OCI-M2 (cell line): ENCODE measurements around the gene FBLN2.
"Not testable (repeated sequence)": the region's sequence is repeated elsewhere in the genome, so short reads cannot be mapped to it uniquely, and the experiment has no call there.

Source experiments
- DNase-seq: peaks from one replicate; lab custom pipeline; 2025; ENCODE audit not compliant: unreplicated experiment; lab: John Stamatoyannopoulos, UW

The FBLN2 gene

GRCh38 chr3:13545952-13546454 is 2.9 kb upstream of the FBLN2 start:
- DNase-seq: no peak

- peak; percentile 26 for DNase-seq
Observed at GRCh38 chr3:13546667-13547171, 2.2 kb upstream of the FBLN2 start.

- DNase-seq: no peak
Observed at GRCh38 chr3:13547591-13548371, 1.1 kb upstream of the FBLN2 start.

GRCh38 chr3:13549623-13550422 is 898 bp downstream of the FBLN2 start:
- DNase-seq: no peak

DNA sequence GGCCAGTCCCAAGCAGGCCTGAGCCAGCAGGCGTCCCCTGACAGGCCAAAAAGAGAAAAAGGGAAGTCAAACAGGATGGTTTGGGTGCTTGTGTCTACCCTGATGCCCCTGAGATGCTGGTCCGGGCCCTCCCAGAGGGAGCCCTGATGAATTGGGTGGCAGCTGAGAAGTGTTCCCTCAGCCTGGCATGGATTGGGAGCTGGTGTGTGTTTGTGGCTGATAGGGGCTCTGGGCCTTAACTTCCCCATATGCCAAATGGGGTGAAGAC is 1.4 kb downstream of the FBLN2 start:
- DNase-seq: no peak

GRCh38 chr3:13550791-13551360 is 2.0 kb downstream of the FBLN2 start:
- no peak for DNase-seq

DNA sequence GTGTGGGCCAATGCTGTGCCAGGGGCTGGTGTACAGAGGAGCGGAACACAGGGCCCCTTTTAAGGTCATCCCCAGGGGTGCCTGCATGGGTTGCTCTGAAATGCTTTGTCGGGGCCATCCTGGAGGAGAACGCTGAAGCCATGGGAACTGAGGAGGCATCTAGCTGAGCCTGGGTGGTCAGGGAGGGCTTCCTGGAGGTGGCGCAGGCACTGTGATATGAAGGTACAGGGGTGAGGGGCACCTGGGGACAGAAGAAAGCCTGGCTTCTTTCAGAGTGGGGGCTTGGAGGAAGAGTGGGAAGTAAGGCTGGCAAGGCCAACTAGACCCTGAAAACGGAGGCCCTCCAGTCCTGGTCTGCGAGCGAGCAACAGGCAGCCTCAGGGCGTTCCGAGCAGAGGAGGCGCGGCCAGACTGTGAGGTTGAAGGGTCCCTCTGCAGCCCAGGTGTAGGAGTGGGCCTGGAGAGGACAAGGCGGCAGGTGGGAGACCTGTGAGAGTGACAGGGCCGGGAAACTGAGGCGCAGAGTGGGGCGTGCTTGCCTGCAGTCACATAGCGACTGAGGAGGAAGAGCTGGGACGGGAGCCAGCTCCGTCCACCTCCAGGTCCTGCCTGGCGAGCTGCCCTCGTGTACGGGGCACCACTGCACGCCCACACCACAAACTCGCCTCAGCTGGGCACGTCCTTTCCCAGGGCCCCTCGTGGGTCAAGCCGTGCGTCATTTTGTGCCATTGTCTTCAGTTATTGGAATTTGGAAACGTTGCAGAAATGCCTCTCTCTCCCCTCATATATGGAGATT is 4.1 kb downstream of the FBLN2 start:
- no peak for DNase-seq

DNA sequence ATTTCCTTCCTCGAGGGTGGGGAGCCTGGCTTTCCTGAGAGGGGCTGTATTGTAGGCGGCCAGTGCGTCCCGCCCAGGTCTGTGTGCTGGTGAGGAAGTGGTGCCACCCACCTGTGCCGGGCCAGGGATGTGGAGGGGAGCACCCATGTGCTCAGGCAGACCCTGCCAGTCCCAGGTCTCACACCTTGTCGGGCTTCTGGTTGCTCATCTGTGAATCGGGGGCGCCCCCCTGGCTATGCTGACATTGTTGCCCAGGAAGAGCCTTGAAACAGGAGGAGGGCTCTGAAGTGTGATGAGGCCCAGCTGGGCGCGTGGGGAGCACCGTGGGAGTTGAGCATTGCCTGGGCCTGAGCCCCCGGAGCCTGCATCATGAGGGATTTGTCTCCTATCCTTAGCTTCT is 4.8 kb downstream of the FBLN2 start:
- DNase-seq: no peak

DNA sequence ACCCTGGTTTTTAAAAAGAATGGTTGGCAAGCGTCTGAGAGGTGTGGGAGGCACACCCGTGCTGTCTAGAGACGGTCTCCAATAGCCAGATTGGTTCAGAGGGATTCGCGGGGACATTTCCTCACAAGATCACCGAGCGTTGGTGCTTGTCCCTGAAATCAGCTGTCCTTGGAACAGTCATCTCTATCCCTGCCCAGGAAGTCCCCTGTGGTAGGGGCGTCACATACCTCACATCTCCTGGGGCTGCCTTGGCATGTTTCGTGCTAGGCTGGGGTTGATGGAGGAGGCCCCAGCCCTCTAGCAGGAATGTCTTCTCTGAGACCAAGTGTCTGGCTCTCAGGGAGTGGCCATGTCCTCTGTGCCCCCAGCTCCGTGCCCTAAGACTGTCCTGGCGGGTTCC is 6.8 kb downstream of the FBLN2 start:
- no peak for DNase-seq

- no peak for DNase-seq
Observed at GRCh38 chr3:13556207-13556606, 7.3 kb downstream of the FBLN2 start.

GRCh38 chr3:13556917-13557316 is 8.0 kb downstream of the FBLN2 start:
- no peak for DNase-seq

DNA sequence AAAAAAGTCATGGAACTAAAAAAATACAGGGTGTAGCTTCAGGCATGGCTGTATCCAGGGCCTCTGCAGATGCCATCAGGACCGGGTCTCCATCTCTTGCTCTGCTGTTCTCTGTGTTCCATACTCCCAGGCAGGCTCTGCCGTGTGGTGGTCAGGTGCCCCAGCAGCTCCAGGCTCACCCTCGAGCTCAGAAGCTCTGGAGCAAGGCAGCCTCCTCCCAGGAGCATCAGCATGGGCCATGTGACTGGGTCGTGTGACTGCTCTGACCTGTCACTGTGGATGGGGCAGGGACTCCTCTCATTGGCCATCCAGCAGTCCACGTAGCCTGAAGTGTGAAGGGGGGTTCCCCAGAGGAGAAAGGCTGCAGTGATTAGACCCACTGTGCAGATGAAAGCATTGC is 8.5 kb downstream of the FBLN2 start:
- DNase-seq: no peak

GRCh38 chr3:13557926-13558325 is 9.0 kb downstream of the FBLN2 start:
- no peak for DNase-seq

- DNase-seq: no peak
Observed at GRCh38 chr3:13558651-13559050, 9.7 kb downstream of the FBLN2 start.

DNA sequence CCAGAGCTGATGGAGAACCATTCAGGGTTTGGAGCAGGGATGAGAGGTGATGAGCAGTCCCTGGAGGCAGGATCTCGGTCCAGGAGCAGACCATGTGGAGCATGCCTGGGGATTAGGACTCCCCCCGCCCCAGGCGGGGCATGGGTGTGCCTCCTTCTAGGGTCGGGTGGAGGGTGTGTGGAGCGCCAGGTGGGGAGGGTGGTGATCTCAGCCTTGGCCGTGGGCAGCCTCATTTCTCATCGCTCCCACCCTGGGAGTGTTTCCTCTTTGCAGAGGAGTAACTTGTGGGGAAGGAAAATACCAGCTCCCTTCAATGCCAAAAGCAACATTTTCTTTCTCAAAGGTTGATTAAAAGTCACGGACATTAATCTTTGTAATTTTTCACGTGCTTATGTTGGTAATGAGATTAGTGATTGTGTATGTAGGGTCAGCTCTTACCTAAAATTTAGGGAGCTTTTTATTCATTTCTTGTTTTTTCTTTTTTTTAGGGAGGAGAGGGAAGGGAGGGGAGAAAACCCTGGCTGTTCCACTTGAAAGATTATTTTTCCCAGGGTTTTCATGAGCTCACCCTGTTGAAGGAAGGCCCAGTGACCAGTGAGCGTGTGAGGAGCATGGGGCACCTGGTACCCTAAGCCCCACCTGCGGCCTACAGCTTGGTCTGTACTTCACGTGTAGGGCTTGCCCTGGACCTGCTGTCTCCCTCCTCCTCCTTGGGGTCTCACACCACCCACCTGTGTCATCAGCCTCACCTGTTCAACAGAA is 11.0 kb downstream of the FBLN2 start:
- DNase-seq: no peak

DNA sequence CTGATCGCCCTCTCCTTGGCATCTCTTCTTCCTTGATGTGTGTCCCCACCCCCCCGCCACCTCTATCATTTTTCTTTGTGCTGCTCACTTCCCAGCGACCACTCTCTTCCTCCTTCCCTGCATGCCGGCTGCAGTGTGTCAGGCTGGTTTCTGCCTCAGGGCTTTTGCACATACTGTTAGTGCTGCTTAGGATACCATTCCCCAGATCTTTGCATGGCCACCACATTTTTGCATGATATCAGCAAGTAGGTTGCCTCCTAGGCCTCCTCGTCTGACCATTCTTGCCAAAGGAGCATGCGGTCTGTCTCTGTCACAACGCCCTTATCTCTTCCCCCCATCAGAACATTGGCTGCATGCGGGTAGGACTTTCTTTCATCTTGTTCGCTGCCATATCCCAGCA is 12.5 kb downstream of the FBLN2 start:
- DNase-seq: no peak

DNA sequence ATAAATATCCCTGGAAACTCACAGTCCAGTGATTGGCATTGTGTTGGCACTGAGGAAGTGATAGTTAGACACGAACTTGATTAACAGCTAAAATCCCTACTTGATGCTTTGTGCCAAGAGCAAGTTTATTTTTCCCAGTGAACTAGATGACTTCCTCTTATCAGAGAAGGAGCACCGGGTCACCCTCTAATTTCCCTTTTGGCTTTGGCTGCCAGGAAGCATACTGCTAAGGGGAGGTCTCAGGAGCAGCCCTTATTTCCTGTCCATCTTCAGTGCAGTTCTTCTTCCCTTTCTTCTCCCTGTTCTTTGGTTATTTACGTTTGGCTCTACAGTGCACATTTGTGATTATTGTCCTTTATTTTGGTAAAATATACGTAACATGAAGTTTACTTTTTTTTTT is 13.0 kb downstream of the FBLN2 start:
- no peak for DNase-seq

DNA sequence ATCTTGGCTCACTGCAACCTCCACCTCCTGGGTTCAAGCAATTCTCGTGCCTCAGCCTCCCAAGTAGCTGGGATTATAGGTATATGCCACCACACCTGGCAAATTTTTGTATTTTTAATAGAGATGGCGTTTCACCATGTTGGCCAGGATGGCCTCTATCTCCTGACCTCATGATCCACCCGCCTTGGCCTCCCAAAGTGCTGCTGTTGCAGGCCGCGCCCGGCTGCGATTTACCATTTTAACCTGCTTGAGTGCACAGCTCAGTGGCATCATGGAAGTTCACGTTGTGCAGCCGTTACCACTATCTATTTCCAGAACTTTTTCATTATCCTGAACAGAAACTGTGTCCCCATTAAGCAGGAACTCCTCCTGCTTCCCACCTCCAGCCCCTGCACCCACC is 13.5 kb downstream of the FBLN2 start:
- not testable (repeated sequence) for DNase-seq

- no peak for DNase-seq
Observed at GRCh38 chr3:13563321-13563720, 14.4 kb downstream of the FBLN2 start.

GRCh38 chr3:13563911-13564310 is 15.0 kb downstream of the FBLN2 start:
- no peak for DNase-seq
